Epithelial cell of proximal tubule (primary cell): ENCODE data around the gene MEI1. TPM values are rescaled to one million over a fixed set of nuclear protein-coding genes. Genes with fewer than 3 reads are reported as not detected.

Experiments
- DNase-seq: peaks from one replicate; pipeline ENCODE4 v3.0.0-alpha.2; 2011; ENCODE audit warnings: low read depth
- H3K4me3 ChIP-seq: 2 replicates; pipeline ENCODE4 v1.5.1; 2011; ENCODE audit warnings: low read depth, mild to moderate bottlenecking, low read length
- CTCF ChIP-seq: conservative IDR thresholded peaks from 2 replicates; pipeline ENCODE4 v1.5.1; 2012; ENCODE audit warnings: low read depth, mild to moderate bottlenecking, low read length
- total RNA-seq: library from RNA; depleted of rRNA; stranded (reverse); fragments of >200 nt; gene quantifications from 2 replicates; pipeline ENCODE4 v1.2.3, GENCODE V29; 2015

The MEI1 gene
- 0.14 and 0.35 TPM in 2 replicates for total RNA-seq

- no peak for TF ChIP-seq CTCF
- H3K4me3 ChIP-seq = no peak within 1 kb of the TSS
- no peak for DNase-seq
Measured at GRCh38 chr22:41699264-41700107, at the start of gene MEI1. Gene MEI1, plus strand, starts transcription at chr22:41699503. Its CDS starts 36 bp downstream, at chr22:41699539.

- H3K4me3 ChIP-seq = no peak overlapping the region
- TF ChIP-seq CTCF = no peak
- no peak for DNase-seq
Measured at GRCh38 chr22:41650229-41650628, 49.1 kb upstream of the MEI1 start.

- H3K4me3 ChIP-seq = no peak overlapping the region
- TF ChIP-seq CTCF = no peak
- no peak for DNase-seq
Measured at GRCh38 chr22:41650821-41651220, 48.5 kb upstream of the MEI1 start.

- no peak for TF ChIP-seq CTCF
- H3K4me3 ChIP-seq = no peak overlapping the region
- no peak for DNase-seq
Measured at GRCh38 chr22:41654322-41654721, 45.0 kb upstream of the MEI1 start.

GRCh38 chr22:41656556-41656955, 42.7 kb upstream of the MEI1 start:
- TF ChIP-seq CTCF = no peak

GRCh38 chr22:41657709-41658108, 41.6 kb upstream of the MEI1 start:
- no peak overlapping the region for H3K4me3 ChIP-seq
- DNase-seq = no peak
- TF ChIP-seq CTCF = no peak

More at GRCh38 chr22:41656556-41656955, 42.7 kb upstream of the MEI1 start:
- H3K4me3 ChIP-seq = no peak overlapping the region
- no peak for DNase-seq

GRCh38 chr22:41658869-41659268, 40.4 kb upstream of the MEI1 start:
- no peak for TF ChIP-seq CTCF
- no peak for DNase-seq
- H3K4me3 ChIP-seq = no peak overlapping the region
